Lung (tissue), 12 donors: Measurements from ENCODE around the gene KCNH4. TPM values are rescaled to one million over a fixed set of nuclear protein-coding genes. Genes with fewer than 3 reads are reported as not detected.
"Not testable (repeated sequence)": the region's sequence is repeated elsewhere in the genome, so short reads cannot be mapped to it uniquely, and the experiment has no call there.

Experiments used
- ATAC-seq: fragments of 200-7000 bp; cut with Tn5 transposase; one replicate; pipeline ENCODE4 v1.9.1; 2020; ENCODE audit warnings: moderate number of reproducible peaks; ENCODE audit not compliant: insufficient read depth, low FRiP score
- DNase-seq, 3 donors: peaks; one replicate each; pipeline ENCODE4 v3.0.0-alpha.2; 2013 to 2017
- H3K27ac ChIP-seq, 2 donors: one replicate each; pipeline ENCODE4 v1.5.1; 2013; ENCODE audit warnings: mild to moderate bottlenecking in 2 of 2, moderate library complexity in 2 of 2, control low read depth in 1 of 2, inconsistent platforms in 1 of 2, low read depth in 1 of 2, low read length in 1 of 2
- H3K27me3 ChIP-seq, 3 donors: one replicate each; pipeline ENCODE4 v1.5.1; 2013; ENCODE audit warnings: low read length in 2 of 3; ENCODE audit not compliant: control insufficient read depth in 3 of 3, insufficient read depth in 3 of 3
- H3K36me3 ChIP-seq, 4 donors: one replicate each; pipeline ENCODE4 v1.5.1; 2013; ENCODE audit warnings: low read length in 4 of 4, mild to moderate bottlenecking in 1 of 4, moderate library complexity in 1 of 4; ENCODE audit not compliant: control insufficient read depth in 4 of 4, insufficient read depth in 4 of 4
- H3K4me1 ChIP-seq, 5 donors: one replicate each; pipeline ENCODE4 v1.5.1; 2013; ENCODE audit warnings: low read length in 5 of 5, mild to moderate bottlenecking in 2 of 5, moderate library complexity in 1 of 5; ENCODE audit not compliant: control insufficient read depth in 5 of 5, insufficient read depth in 5 of 5
- H3K4me3 ChIP-seq: one replicate; pipeline ENCODE4 v1.5.1; 2013; ENCODE audit warnings: mild to moderate bottlenecking, control low read depth, moderate library complexity
- H3K9ac ChIP-seq, 2 donors: one replicate each; pipeline ENCODE4 v1.5.1; 2013; ENCODE audit warnings: low read length in 2 of 2, control low read depth in 1 of 2; ENCODE audit not compliant: insufficient read depth in 1 of 2
- H3K9me3 ChIP-seq, 4 donors: one replicate each; pipeline ENCODE4 v1.5.1; 2013; ENCODE audit warnings: low read length in 3 of 4, mild to moderate bottlenecking in 1 of 4, moderate library complexity in 1 of 4; ENCODE audit not compliant: control insufficient read depth in 4 of 4, insufficient read depth in 3 of 4
- CTCF ChIP-seq: IDR thresholded peaks from 2 replicates; pipeline ENCODE4 v1.5.1; 2012; ENCODE audit warnings: mild to moderate bottlenecking; ENCODE audit errors: control extremely low read depth, extremely low read depth
- WGBS, 2 donors: extraction: QIAGEN DNeasy Blood & Tissue Kit; methylation state at CpG; one replicate each; pipeline ENCODE4 v1.1.7; 2013; 5-methylcytosine and 5-hydroxymethylcytosine counted together
- polyA plus RNA-seq, 2 donors: library from polyadenylated mRNA; stranded (reverse); fragments of 200-250 nt; gene quantifications; one replicate each; pipeline ENCODE4 v1.2.1, GENCODE V29; 2013
- total RNA-seq, 2 donors: library from RNA; depleted of rRNA in 1 of 2; stranded (reverse); fragments of >200 nt in 1 of 2; gene quantifications; one replicate each; pipeline ENCODE4 v1.2.1, GENCODE V29; 2014 to 2021
- donor health status: control.
- donor health status: control.
- donor health status: Bipolar disorder and iron deficiency.
- donor health status: healthy.
- donor health status: DM: yes; HTN: yes; CAD: no.

The KCNH4 gene
- total and polyA plus RNA-seq, 4 donors: 0.04 to 0.57 (median 0.21) TPM

DNA sequence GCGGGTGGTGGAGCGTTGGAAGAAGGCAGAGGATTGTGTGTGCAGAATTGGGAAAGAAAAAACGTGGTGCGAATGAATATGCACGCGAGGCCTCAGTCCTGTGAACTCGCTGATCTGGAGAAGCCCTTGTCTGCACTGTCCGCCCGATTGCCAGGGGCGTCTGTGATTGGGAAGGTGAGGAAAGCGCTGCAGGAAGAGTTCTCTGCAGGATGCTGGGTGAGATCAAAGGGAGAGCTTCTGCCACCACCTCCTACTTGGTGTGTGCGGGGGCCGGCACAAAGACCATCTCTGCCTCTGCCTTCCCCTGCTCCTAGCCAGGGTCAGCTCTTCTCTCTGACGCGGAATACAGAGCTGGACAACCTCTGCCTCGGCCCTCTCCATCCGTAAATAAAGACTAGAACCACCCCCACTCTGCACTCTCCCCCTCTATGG, 25.3 kb downstream of the KCNH4 start:
- no peak for ATAC-seq
- Histone ChIP-seq H3K4me3 (no peak overlapping the region), H3K4me1 (peaks cover 4 to 22% (median 12%) of the 10 kb centered on the region in 5 donors), H3K27ac (no peak overlapping the region), H3K36me3 (peaks cover 0 to 4% (median 2%) of the 10 kb centered on the region in 4 donors), H3K9ac (no peak overlapping the region), H3K27me3 (no peaks in the 10 kb centered on the region), H3K9me3 (no peaks in the 10 kb centered on the region)
- 42 to 46% methylated on average over 17 of the region's 17 CpGs for WGBS, 2 donors
- DNase-seq: no peak
- no peak for TF ChIP-seq CTCF

DNA sequence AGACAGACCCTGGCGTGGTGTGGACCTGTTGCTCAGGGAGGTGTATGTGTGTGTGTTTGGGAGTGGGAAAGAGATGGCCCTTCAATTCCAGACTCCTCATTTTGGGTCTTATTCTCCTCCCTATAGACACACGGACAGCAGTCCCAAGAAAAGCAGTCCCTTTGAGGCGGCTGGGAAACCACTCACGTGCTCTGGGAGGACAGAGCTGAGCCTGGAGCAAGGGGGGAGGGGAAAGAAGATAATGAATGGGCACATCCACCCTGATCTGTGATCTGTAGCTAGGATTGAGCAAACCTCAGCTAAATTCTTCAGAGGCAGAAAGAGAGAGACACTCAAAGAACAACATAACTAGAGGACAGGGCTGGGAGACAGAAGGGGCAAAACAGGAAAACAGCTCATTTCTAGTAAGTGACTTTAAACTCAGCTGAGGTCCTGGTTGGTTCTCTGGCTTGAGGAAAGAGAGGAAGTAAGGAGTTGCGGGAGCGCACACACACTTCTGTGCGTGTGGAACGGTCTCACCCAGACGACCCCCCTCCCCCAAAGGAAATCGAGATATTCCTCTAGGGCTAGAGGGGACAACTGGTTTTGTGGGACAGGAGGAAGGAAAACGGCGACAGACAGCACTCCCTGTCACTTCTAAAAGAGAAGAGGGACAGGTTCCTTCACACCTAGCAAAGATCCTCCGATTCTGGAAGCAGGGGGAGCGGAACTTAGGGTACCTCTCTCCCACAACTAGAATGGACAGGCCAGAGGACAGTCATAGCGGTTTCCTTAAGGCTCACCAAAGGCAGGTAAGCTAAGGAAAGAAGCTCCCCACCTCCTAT, 26.8 kb downstream of the KCNH4 start:
- Histone ChIP-seq H3K4me3 (peak overlapping the region; percentile 94), H3K27ac (peak overlapping the region; percentile 73 to 78), H3K9ac (peak overlapping the region; percentile 83 to 87), H3K4me1 (peaks cover 6 to 11% (median 7%) of the 10 kb centered on the region in 5 donors), H3K27me3 (no peaks in the 10 kb centered on the region), H3K36me3 (peaks cover 0 to 7% (median 2%) of the 10 kb centered on the region in 4 donors), H3K9me3 (no peaks in the 10 kb centered on the region)
- WGBS, 2 donors: 8 to 9% methylated on average over 15 of the region's 15 CpGs
- DNase-seq: no peak
- ATAC-seq: no peak
- no peak for TF ChIP-seq CTCF

- H3K36me3 ChIP-seq: peaks cover 0 to 28% (median 4%) of the 10 kb centered on the region in 4 donors
- no peaks in the 10 kb centered on the region for H3K9me3 ChIP-seq
- TF ChIP-seq CTCF: no peak
- no peak overlapping the region for H3K9ac ChIP-seq
- DNase-seq: no peak
- H3K4me3 ChIP-seq: no peak overlapping the region
- 91 to 95% methylated on average over 13 of the region's 13 CpGs for WGBS, 2 donors
- H3K27ac ChIP-seq: no peak overlapping the region
- peaks cover 0 to 8% (median 0%) of the 10 kb centered on the region in 5 donors for H3K4me1 ChIP-seq
- no peak for ATAC-seq
- H3K27me3 ChIP-seq: no peaks in the 10 kb centered on the region
Measured at GRCh38 chr17:42146911-42147607, 33.9 kb downstream of the KCNH4 start.

DNA sequence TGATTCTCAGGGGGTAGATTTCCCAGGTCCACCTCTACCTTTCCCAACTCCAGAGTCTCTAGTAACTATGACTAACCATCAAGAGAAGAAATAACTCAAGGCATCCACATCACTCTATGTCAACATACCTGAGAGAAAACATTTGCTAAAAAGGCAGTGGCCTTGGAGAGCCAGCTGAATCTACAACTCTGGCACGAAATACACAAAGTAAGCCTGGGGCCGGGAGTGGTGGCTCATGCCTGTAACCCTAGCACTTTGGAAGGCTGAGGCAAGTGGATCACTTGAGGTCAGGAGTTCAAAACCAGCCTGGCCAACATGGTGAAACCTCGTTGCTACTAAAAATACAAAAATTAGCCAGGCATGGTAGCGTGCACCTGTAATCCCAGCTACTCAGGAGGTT, 37.8 kb downstream of the KCNH4 start:
- not testable (repeated sequence) for H3K9ac ChIP-seq, H3K9me3 ChIP-seq, H3K4me3 ChIP-seq, ATAC-seq, H3K27me3 ChIP-seq, DNase-seq
- Histone ChIP-seq H3K36me3 (peaks cover 0 to 27% (median 4%) of the 10 kb centered on the region in 4 donors), H3K4me1 (peaks cover 7 to 20% (median 12%) of the 10 kb centered on the region in 5 donors), H3K27ac (peak overlapping the region in 1 of 2 donors; percentile 52)
- WGBS, 2 donors: 76 to 88% methylated on average over 4 of the region's 4 CpGs
